ENCODE results near the gene TM9SF2. TPM values are rescaled to one million over a fixed set of nuclear protein-coding genes. Genes with fewer than 3 reads are reported as not detected.

The TM9SF2 gene
- polyA plus RNA-seq, 3 donors, result 54.0 to 255 (median 218) TPM

DNA sequence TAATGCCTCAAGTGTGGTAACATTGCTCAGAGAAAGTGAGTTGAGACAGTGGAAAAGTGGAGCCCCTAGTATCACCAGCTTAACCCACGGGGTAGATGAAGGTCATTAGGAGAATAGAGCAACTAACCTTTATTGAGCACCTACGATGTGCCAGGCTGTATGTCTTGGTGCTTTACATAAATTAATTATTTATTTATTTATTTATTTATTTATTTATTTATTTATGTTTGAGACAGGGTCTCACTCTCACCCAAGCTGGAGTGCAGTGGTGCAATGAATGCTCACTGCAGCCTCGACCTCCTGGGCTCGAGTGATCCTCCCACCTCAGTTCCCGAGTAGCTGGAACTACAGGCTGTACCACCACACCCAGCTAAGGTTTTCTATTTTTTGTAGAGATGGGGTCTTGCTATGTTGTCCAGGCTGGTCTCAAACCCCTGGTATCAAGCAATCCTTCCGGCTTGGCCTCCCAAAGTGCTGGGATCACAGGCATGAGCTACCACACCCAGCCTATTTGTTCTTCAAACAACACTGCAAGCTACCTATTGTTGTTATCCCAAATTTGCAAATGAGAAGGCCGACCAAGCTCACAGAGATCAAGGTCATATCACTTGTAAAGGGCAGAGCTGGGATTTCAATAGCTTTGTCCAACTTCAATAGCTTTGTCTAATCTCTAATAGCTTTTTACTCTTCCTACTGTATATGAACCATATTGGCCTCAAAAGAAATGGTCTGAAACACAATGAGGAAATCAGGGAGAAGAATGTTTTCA, 79.4 kb downstream of the TM9SF2 start:
- peaks cover 2% of the 10 kb centered on the region for H3K4me1 Mint-ChIP-seq
- Histone ChIP-seq H3K4me1 (ENCODE audit: control insufficient read depth in 1 of 2, insufficient read depth in 2 of 2, low read length in 2 of 2) (no peaks in the 10 kb centered on the region), H3K9me3 (replicated peaks in 1 of 2; ENCODE audit: control insufficient read depth in 1 of 2, insufficient read depth in 1 of 2, low read length in 2 of 2) (no peaks in the 10 kb centered on the region), H3K27ac (ENCODE audit: low read depth in 1 of 2, low read length in 2 of 2) (no peak overlapping the region), H3K4me3 (replicated peaks in 1 of 3; ENCODE audit: low read depth in 2 of 3, low read length in 3 of 3) (no peak overlapping the region), H3K9ac (ENCODE audit: insufficient read depth, low read length, poor library complexity, severe bottlenecking) (no peak overlapping the region), H4K20me1 (ENCODE audit: insufficient read depth, low read length) (no peaks in the 10 kb centered on the region), H2AFZ (ENCODE audit: insufficient read depth, low read depth, low read length, poor library complexity, severe bottlenecking) (no peak overlapping the region), H3K79me2 (ENCODE audit: insufficient read depth, low read length) (no peaks in the 10 kb centered on the region), H3K36me3 (replicated peaks in 1 of 2; ENCODE audit: control insufficient read depth in 1 of 2, insufficient read depth in 2 of 2, low read length in 2 of 2) (no peaks in the 10 kb centered on the region), H3K4me2 (replicated peaks; ENCODE audit: extremely low read depth, low read length, poor library complexity, severe bottlenecking) (no peak overlapping the region), H3K27me3 (ENCODE audit: control insufficient read depth in 2 of 2, insufficient read depth in 2 of 2, low read length in 2 of 2) (no peaks in the 10 kb centered on the region)
- H3K27ac Mint-ChIP-seq, result no peak overlapping the region
- intact Hi-C loops (cut with micrococcal nuclease), result no loop called here
- TF ChIP-seq, protein P1, sequence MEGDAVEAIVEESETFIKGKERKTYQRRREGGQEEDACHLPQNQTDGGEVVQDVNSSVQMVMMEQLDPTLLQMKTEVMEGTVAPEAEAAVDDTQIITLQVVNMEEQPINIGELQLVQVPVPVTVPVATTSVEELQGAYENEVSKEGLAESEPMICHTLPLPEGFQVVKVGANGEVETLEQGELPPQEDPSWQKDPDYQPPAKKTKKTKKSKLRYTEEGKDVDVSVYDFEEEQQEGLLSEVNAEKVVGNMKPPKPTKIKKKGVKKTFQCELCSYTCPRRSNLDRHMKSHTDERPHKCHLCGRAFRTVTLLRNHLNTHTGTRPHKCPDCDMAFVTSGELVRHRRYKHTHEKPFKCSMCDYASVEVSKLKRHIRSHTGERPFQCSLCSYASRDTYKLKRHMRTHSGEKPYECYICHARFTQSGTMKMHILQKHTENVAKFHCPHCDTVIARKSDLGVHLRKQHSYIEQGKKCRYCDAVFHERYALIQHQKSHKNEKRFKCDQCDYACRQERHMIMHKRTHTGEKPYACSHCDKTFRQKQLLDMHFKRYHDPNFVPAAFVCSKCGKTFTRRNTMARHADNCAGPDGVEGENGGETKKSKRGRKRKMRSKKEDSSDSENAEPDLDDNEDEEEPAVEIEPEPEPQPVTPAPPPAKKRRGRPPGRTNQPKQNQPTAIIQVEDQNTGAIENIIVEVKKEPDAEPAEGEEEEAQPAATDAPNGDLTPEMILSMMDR (IDR thresholded peaks at IDR 0.05), result no peak
- no peak overlapping the region for H3K4me3 Mint-ChIP-seq
- no peaks in the 10 kb centered on the region for H3K36me3 Mint-ChIP-seq
- H3K9me3 Mint-ChIP-seq, result no peaks in the 10 kb centered on the region
- 77% methylated on average over 3 of the region's 7 CpGs for WGBS (ENCODE audit: insufficient coverage)
- H3K27me3 Mint-ChIP-seq (ENCODE audit: low read depth in 3 of 3), result peaks cover 2 to 8% (median 5%) of the 10 kb centered on the region in 3 donors
- DNase-seq, result no peak

DNA sequence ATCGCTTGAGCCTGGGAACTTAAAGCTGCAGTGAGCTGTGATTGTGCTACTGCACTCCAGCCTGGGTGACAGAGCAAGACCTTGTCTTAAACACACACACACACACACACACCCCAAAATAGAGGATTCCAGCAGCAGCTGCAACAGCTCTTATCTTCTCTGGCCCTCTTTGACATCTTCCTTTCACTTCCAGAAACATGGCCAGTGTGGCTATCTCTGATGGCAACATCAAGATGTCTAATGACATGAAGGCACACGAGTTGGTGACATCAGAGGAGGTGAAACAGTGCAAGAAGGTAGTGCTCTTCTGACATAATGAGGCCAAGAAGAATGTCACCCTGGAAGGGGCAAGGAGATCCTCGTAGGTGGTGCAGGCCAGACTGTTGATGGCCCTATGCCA, 81.2 kb downstream of the TM9SF2 start:
- Mint-ChIP-seq H3K27ac (peak overlapping the region in 1 of 7 donors; percentile 52), H3K4me3 (no peak overlapping the region), H3K4me1 (peaks cover 2% of the 10 kb centered on the region), H3K36me3 (no peaks in the 10 kb centered on the region), H3K9me3 (no peaks in the 10 kb centered on the region), H3K27me3 (ENCODE audit: low read depth in 3 of 3) (peaks cover 2 to 8% (median 3%) of the 10 kb centered on the region in 3 donors)
- no peaks in the 10 kb centered on the region for H3K27me3 ChIP-seq (ENCODE audit: control insufficient read depth in 2 of 2, insufficient read depth in 2 of 2, low read length in 2 of 2)
- H4K20me1 ChIP-seq (ENCODE audit: insufficient read depth, low read length), result no peaks in the 10 kb centered on the region
- no peaks in the 10 kb centered on the region for H3K9me3 ChIP-seq (replicated peaks in 1 of 2; ENCODE audit: control insufficient read depth in 1 of 2, insufficient read depth in 1 of 2, low read length in 2 of 2)
- no peak for DNase-seq
- intact Hi-C loops (cut with micrococcal nuclease), result no loop called here
- H3K9ac ChIP-seq (ENCODE audit: insufficient read depth, low read length, poor library complexity, severe bottlenecking), result no peak overlapping the region
- H2AFZ ChIP-seq (ENCODE audit: insufficient read depth, low read depth, low read length, poor library complexity, severe bottlenecking), result no peak overlapping the region
- H3K27ac ChIP-seq (ENCODE audit: low read depth in 1 of 2, low read length in 2 of 2), result no peak overlapping the region
- H3K4me1 ChIP-seq (ENCODE audit: control insufficient read depth in 1 of 2, insufficient read depth in 2 of 2, low read length in 2 of 2), result no peaks in the 10 kb centered on the region
- no peak overlapping the region for H3K4me2 ChIP-seq (replicated peaks; ENCODE audit: extremely low read depth, low read length, poor library complexity, severe bottlenecking)
- no peaks in the 10 kb centered on the region for H3K36me3 ChIP-seq (replicated peaks in 1 of 2; ENCODE audit: control insufficient read depth in 1 of 2, insufficient read depth in 2 of 2, low read length in 2 of 2)
- H3K4me3 ChIP-seq (replicated peaks in 1 of 3; ENCODE audit: low read depth in 2 of 3, low read length in 3 of 3), result no peak overlapping the region
- WGBS (ENCODE audit: insufficient coverage), result 67% methylated on average over 1 of the region's 3 CpGs
- TF ChIP-seq, protein P1 (IDR thresholded peaks at IDR 0.05), result no peak
- H3K79me2 ChIP-seq (ENCODE audit: insufficient read depth, low read length), result no peaks in the 10 kb centered on the region

Data from CD14-positive monocyte (primary cell).